ENCODE data around the gene SMARCAL1. TPM values are rescaled to one million over a fixed set of nuclear protein-coding genes. Genes with fewer than 3 reads are reported as not detected.

Gene SMARCAL1
- total and polyA plus RNA-seq, 2 experiments from 2014 or later = 18.8 to 19.9 TPM

DNA sequence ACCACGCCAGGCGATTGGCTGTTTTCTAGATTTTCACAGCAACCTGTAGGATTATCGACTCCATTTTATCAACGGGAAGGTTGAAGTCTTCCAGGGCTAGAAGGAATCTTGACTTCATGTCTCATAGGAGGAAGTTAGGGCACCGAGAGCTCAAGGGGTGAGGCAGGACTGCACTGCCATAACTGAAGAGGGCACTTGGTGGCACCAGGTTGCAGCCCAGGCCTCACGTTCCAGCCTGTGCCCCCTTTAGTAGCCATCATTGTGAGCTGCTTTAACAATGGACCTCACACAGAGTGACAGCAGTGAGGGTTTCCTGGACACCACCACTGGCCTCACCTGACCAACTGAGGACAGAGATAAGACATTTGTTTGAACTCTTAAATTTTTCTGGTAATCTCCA, 63.5 kb downstream of the SMARCAL1 start:
- H3K4me3 ChIP-seq = no peak overlapping the region
- no peak overlapping the region for H2AFZ ChIP-seq
- no peak for DNase-seq (ENCODE audit: low spot score)
- no peaks in the 10 kb centered on the region for H4K20me1 ChIP-seq (ENCODE audit: insufficient read depth, poor library complexity, severe bottlenecking)
- H3K9me2 ChIP-seq (replicated peaks; ENCODE audit: insufficient read depth) = no peaks in the 10 kb centered on the region
- no peaks in the 10 kb centered on the region for H3K27me3 ChIP-seq
- H3K9me3 ChIP-seq (ENCODE audit: low read depth) = no peaks in the 10 kb centered on the region
- H3K79me2 ChIP-seq = no peaks in the 10 kb centered on the region
- TF ChIP-seq, protein P1, sequence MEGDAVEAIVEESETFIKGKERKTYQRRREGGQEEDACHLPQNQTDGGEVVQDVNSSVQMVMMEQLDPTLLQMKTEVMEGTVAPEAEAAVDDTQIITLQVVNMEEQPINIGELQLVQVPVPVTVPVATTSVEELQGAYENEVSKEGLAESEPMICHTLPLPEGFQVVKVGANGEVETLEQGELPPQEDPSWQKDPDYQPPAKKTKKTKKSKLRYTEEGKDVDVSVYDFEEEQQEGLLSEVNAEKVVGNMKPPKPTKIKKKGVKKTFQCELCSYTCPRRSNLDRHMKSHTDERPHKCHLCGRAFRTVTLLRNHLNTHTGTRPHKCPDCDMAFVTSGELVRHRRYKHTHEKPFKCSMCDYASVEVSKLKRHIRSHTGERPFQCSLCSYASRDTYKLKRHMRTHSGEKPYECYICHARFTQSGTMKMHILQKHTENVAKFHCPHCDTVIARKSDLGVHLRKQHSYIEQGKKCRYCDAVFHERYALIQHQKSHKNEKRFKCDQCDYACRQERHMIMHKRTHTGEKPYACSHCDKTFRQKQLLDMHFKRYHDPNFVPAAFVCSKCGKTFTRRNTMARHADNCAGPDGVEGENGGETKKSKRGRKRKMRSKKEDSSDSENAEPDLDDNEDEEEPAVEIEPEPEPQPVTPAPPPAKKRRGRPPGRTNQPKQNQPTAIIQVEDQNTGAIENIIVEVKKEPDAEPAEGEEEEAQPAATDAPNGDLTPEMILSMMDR (IDR thresholded peaks at IDR 0.05; ENCODE audit: poor library complexity) = no peak
- TF ChIP-seq EZH2 (IDR thresholded peaks at IDR 0.05; ENCODE audit: borderline replicate concordance) (no peak), EZH2phosphoT487 (IDR thresholded peaks at IDR 0.05; ENCODE audit: low read depth, severe bottlenecking, unreplicated experiment) (no peak)
- H3K27ac ChIP-seq = no peak overlapping the region
- no peaks in the 10 kb centered on the region for H3K4me1 ChIP-seq (ENCODE audit: insufficient read depth)
- WGBS (ENCODE audit: low lambda C conversion rate, missing lambda C conversion rate) = over 99% methylated on average over 6 of the region's 6 CpGs
- H3K36me3 ChIP-seq (replicated peaks; ENCODE audit: insufficient read depth, low read depth) = no peaks in the 10 kb centered on the region
- no peak overlapping the region for H3K4me2 ChIP-seq

DNA sequence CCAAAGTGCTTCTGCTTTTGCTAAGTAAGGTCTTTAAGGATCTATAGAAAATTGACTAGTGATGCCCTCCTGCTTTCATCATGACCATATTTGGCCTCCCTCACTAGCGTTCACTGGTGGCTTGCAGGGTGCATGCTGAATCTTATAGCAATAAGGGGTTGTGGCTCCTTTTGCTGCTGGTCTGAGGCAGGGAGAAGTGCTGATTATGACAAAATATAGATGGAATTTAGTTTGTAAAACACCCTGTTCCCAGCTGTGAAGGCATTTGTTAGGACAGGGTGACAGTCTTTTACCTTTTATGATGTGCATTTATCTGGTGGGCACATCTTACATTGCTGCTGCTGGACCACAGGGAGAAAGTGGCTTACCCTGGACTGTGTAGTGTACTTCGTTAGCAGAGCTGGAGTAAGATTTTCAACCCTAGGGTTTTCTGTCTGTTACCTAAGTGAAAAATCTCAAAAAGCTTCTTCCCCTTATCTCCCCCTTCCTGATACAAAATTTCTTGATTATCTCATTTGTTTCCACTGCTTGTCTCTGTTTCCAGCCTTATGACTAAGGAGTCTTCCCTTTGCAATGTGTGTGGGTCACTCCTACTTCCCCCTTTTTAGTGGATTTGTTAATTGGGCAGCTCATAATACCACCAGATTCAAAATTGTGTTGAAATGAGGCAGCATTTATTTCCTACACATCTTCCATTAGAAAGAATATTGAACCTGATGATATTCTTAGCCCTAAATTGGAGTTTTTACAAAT, 65.2 kb downstream of the SMARCAL1 start:
- Histone ChIP-seq H3K9me2 (replicated peaks; ENCODE audit: insufficient read depth) (no peaks in the 10 kb centered on the region), H3K27me3 (no peaks in the 10 kb centered on the region), H4K20me1 (ENCODE audit: insufficient read depth, poor library complexity, severe bottlenecking) (no peaks in the 10 kb centered on the region), H3K36me3 (replicated peaks; ENCODE audit: insufficient read depth, low read depth) (no peaks in the 10 kb centered on the region), H3K27ac (no peak overlapping the region), H3K9me3 (ENCODE audit: low read depth) (no peaks in the 10 kb centered on the region), H3K79me2 (no peaks in the 10 kb centered on the region), H3K4me1 (ENCODE audit: insufficient read depth) (no peaks in the 10 kb centered on the region), H3K4me3 (no peak overlapping the region), H3K4me2 (no peak overlapping the region), H2AFZ (no peak overlapping the region)
- TF ChIP-seq EZH2 (IDR thresholded peaks at IDR 0.05; ENCODE audit: borderline replicate concordance) = no peak
- TF ChIP-seq, protein P1 (IDR thresholded peaks at IDR 0.05; ENCODE audit: poor library complexity) = no peak
- no peak for TF ChIP-seq EZH2phosphoT487 (IDR thresholded peaks at IDR 0.05; ENCODE audit: low read depth, severe bottlenecking, unreplicated experiment)
- DNase-seq (ENCODE audit: low spot score) = no peak
- WGBS (ENCODE audit: low lambda C conversion rate, missing lambda C conversion rate) = 91% methylated on average over 2 of the region's 2 CpGs

- DNase-seq (ENCODE audit: low spot score) = no peak
- no peaks in the 10 kb centered on the region for H4K20me1 ChIP-seq (ENCODE audit: insufficient read depth, poor library complexity, severe bottlenecking)
- no peak overlapping the region for H3K27ac ChIP-seq
- H3K4me2 ChIP-seq = no peak overlapping the region
- no peak overlapping the region for H2AFZ ChIP-seq
- no peaks in the 10 kb centered on the region for H3K27me3 ChIP-seq
- no peaks in the 10 kb centered on the region for H3K36me3 ChIP-seq (replicated peaks; ENCODE audit: insufficient read depth, low read depth)
- no peaks in the 10 kb centered on the region for H3K9me2 ChIP-seq (replicated peaks; ENCODE audit: insufficient read depth)
- WGBS (ENCODE audit: low lambda C conversion rate, missing lambda C conversion rate) = 95% methylated on average over 3 of the region's 3 CpGs
- H3K4me3 ChIP-seq = no peak overlapping the region
- TF ChIP-seq EZH2 (IDR thresholded peaks at IDR 0.05; ENCODE audit: borderline replicate concordance) = no peak
- TF ChIP-seq EZH2phosphoT487 (IDR thresholded peaks at IDR 0.05; ENCODE audit: low read depth, severe bottlenecking, unreplicated experiment) = no peak
- TF ChIP-seq, protein P1 (IDR thresholded peaks at IDR 0.05; ENCODE audit: poor library complexity) = no peak
- no peaks in the 10 kb centered on the region for H3K9me3 ChIP-seq (ENCODE audit: low read depth)
- H3K4me1 ChIP-seq (ENCODE audit: insufficient read depth) = no peaks in the 10 kb centered on the region
- H3K79me2 ChIP-seq = no peaks in the 10 kb centered on the region
Observed at GRCh38 chr2:216478151-216478550, 65.9 kb downstream of the SMARCAL1 start.

All from hepatocyte (in vitro differentiated cells).